ENCODE measurements around the gene POU2F2.

- TF ChIP-seq, protein P1, sequence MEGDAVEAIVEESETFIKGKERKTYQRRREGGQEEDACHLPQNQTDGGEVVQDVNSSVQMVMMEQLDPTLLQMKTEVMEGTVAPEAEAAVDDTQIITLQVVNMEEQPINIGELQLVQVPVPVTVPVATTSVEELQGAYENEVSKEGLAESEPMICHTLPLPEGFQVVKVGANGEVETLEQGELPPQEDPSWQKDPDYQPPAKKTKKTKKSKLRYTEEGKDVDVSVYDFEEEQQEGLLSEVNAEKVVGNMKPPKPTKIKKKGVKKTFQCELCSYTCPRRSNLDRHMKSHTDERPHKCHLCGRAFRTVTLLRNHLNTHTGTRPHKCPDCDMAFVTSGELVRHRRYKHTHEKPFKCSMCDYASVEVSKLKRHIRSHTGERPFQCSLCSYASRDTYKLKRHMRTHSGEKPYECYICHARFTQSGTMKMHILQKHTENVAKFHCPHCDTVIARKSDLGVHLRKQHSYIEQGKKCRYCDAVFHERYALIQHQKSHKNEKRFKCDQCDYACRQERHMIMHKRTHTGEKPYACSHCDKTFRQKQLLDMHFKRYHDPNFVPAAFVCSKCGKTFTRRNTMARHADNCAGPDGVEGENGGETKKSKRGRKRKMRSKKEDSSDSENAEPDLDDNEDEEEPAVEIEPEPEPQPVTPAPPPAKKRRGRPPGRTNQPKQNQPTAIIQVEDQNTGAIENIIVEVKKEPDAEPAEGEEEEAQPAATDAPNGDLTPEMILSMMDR (IDR thresholded peaks at IDR 0.05; ENCODE audit: borderline replicate concordance, extremely low read depth, low read length, poor library complexity, severe bottlenecking) = no peak
- no peak for TF ChIP-seq EZH2 (IDR thresholded peaks at IDR 0.05; ENCODE audit: borderline replicate concordance, low read depth, low read length, severe bottlenecking)
These were observed 22.5 kb upstream of the POU2F2 start for GRCh38 chr19:42154471-42155323.
